Measurements from ENCODE around the gene SMAD3. TPM values are rescaled to one million over a fixed set of nuclear protein-coding genes. Genes with fewer than 3 reads are reported as not detected.
"Not testable (repeated sequence)": the region's sequence is repeated elsewhere in the genome, so short reads cannot be mapped to it uniquely, and the experiment has no call there.

SMAD3 gene
- total RNA-seq, 2 donors from 2014 or later: 20.8 to 37.8 TPM

GRCh38 chr15:67019884-67020520 lies 45.4 kb upstream of the SMAD3 start:
- H3K27me3 ChIP-seq: no peaks in the 10 kb centered on the region
- H3K36me3 ChIP-seq: no peaks in the 10 kb centered on the region
- H3K27ac ChIP-seq: no peak overlapping the region
- peak; percentile 54 for DNase-seq (ENCODE audit: low spot score)
- H3K9me3 ChIP-seq: no peaks in the 10 kb centered on the region
- TF ChIP-seq CTCF (IDR thresholded peaks at IDR 0.05): no peak
- H3K4me3 ChIP-seq: no peak overlapping the region
- peaks cover 0 to 15% of the 10 kb centered on the region in 2 donors for H3K4me1 ChIP-seq

- not testable (repeated sequence) for DNase-seq (ENCODE audit: low spot score); H3K36me3 ChIP-seq; H3K27ac ChIP-seq; H3K4me3 ChIP-seq; H3K9me3 ChIP-seq; H3K27me3 ChIP-seq
- H3K4me1 ChIP-seq: peaks cover 0 to 22% of the 10 kb centered on the region in 2 donors
Measured at GRCh38 chr15:67020668-67021067, 44.7 kb upstream of the SMAD3 start.

- H3K27ac ChIP-seq: no peak overlapping the region
- H3K9me3 ChIP-seq: no peaks in the 10 kb centered on the region
- TF ChIP-seq CTCF (IDR thresholded peaks at IDR 0.05): no peak
- DNase-seq (ENCODE audit: low spot score): no peak
- peaks cover 0 to 29% of the 10 kb centered on the region in 2 donors for H3K4me1 ChIP-seq
- H3K36me3 ChIP-seq: no peaks in the 10 kb centered on the region
- no peak overlapping the region for H3K4me3 ChIP-seq
- no peaks in the 10 kb centered on the region for H3K27me3 ChIP-seq
Measured at GRCh38 chr15:67021455-67021854, 43.9 kb upstream of the SMAD3 start.

GRCh38 chr15:67022587-67023105 lies 42.8 kb upstream of the SMAD3 start:
- H3K9me3 ChIP-seq: no peaks in the 10 kb centered on the region
- H3K27ac ChIP-seq: no peak overlapping the region
- H3K4me3 ChIP-seq: no peak overlapping the region
- no peaks in the 10 kb centered on the region for H3K27me3 ChIP-seq
- no peak for TF ChIP-seq CTCF (IDR thresholded peaks at IDR 0.05)
- H3K4me1 ChIP-seq: peaks cover 0 to 37% of the 10 kb centered on the region in 2 donors
- H3K36me3 ChIP-seq: no peaks in the 10 kb centered on the region
- DNase-seq (ENCODE audit: low spot score): peak; percentile 16

- H3K36me3 ChIP-seq: no peaks in the 10 kb centered on the region
- TF ChIP-seq CTCF (IDR thresholded peaks at IDR 0.05): no peak
- H3K4me3 ChIP-seq: no peak overlapping the region
- DNase-seq (ENCODE audit: low spot score): no peak
- no peaks in the 10 kb centered on the region for H3K9me3 ChIP-seq
- H3K27me3 ChIP-seq: no peaks in the 10 kb centered on the region
- H3K27ac ChIP-seq: peak overlapping the region in 1 of 2 donors; percentile 32
- H3K4me1 ChIP-seq: peaks cover 0 to 37% of the 10 kb centered on the region in 2 donors
Measured at GRCh38 chr15:67023517-67024313, 41.7 kb upstream of the SMAD3 start.

GRCh38 chr15:67024314-67024997 lies 40.9 kb upstream of the SMAD3 start:
- TF ChIP-seq CTCF (IDR thresholded peaks at IDR 0.05): no peak
- no peaks in the 10 kb centered on the region for H3K36me3 ChIP-seq
- H3K9me3 ChIP-seq: no peaks in the 10 kb centered on the region
- no peak overlapping the region for H3K4me3 ChIP-seq
- peaks cover 0 to 37% of the 10 kb centered on the region in 2 donors for H3K4me1 ChIP-seq
- no peaks in the 10 kb centered on the region for H3K27me3 ChIP-seq
- peak overlapping the region; percentile 45 to 64 for H3K27ac ChIP-seq
- peak; percentile 91 for DNase-seq (ENCODE audit: low spot score)

All from right atrium auricular region (tissue), 2 donors.